DMS 273 treated with DMSO at 0.1 percent for 48 hours (cell line): ENCODE measurements around the gene TMEM184C.
A peak's percentile ranks its signal among the peaks of the same experiment; 100 is the strongest.

ENCODE experiments used
- DNase-seq: peaks from one replicate; lab custom pipeline; 2025; lab: John Stamatoyannopoulos, UW

Gene TMEM184C

GRCh38 chr4:147617173-147617840 lies at the start of gene TMEM184C:
Gene TMEM184C, plus strand, starts transcription at chr4:147617397. Its CDS starts 560 bp downstream, at chr4:147617957.
- peak; percentile 82 for DNase-seq

GRCh38 chr4:147570616-147571015 lies 46.6 kb upstream of the TMEM184C start:
- no peak for DNase-seq

GRCh38 chr4:147571036-147571770 lies 46.0 kb upstream of the TMEM184C start:
- DNase-seq = no peak

- no peak for DNase-seq
These were observed 41.1 kb upstream of the TMEM184C start for GRCh38 chr4:147576084-147576483.

- DNase-seq = no peak
These were observed 39.1 kb upstream of the TMEM184C start for GRCh38 chr4:147578051-147578476.

GRCh38 chr4:147578593-147578992 lies 38.6 kb upstream of the TMEM184C start:
- DNase-seq = no peak

- no peak for DNase-seq
These were observed 36.8 kb upstream of the TMEM184C start for GRCh38 chr4:147580396-147580795.

- DNase-seq = no peak
These were observed 35.4 kb upstream of the TMEM184C start for GRCh38 chr4:147581606-147582350.

GRCh38 chr4:147582386-147583060 lies 34.7 kb upstream of the TMEM184C start:
- no peak for DNase-seq

GRCh38 chr4:147583876-147584275 lies 33.3 kb upstream of the TMEM184C start:
- DNase-seq = no peak

- no peak for DNase-seq
These were observed 31.2 kb upstream of the TMEM184C start for GRCh38 chr4:147586032-147586431.

- DNase-seq = no peak
These were observed 30.6 kb upstream of the TMEM184C start for GRCh38 chr4:147586637-147587036.

- DNase-seq = no peak
These were observed 30.2 kb upstream of the TMEM184C start for GRCh38 chr4:147587041-147587440.

GRCh38 chr4:147589586-147589985 lies 27.6 kb upstream of the TMEM184C start:
- no peak for DNase-seq

- no peak for DNase-seq
These were observed 26.8 kb upstream of the TMEM184C start for GRCh38 chr4:147590249-147590920.

- DNase-seq = no peak
These were observed 26.1 kb upstream of the TMEM184C start for GRCh38 chr4:147591106-147591505.

GRCh38 chr4:147594107-147594506 lies 23.1 kb upstream of the TMEM184C start:
- no peak for DNase-seq

GRCh38 chr4:147594578-147594977 lies 22.6 kb upstream of the TMEM184C start:
- DNase-seq = no peak

GRCh38 chr4:147596377-147596776 lies 20.8 kb upstream of the TMEM184C start:
- DNase-seq = no peak

GRCh38 chr4:147596981-147597380 lies 20.2 kb upstream of the TMEM184C start:
- DNase-seq = no peak

GRCh38 chr4:147597561-147597960 lies 19.6 kb upstream of the TMEM184C start:
- DNase-seq = no peak

GRCh38 chr4:147599206-147599605 lies 18.0 kb upstream of the TMEM184C start:
- DNase-seq = no peak
